Muscle of leg (tissue), 11 donors: Measurements from ENCODE around the gene RECK. TPM values are rescaled to one million over a fixed set of nuclear protein-coding genes. Genes with fewer than 3 reads are reported as not detected.

Experiments used
- DNase-seq: peaks from one replicate; pipeline ENCODE4 v3.0.0; 2013
- H3K27ac ChIP-seq: one replicate; pipeline ENCODE4 v1.5.1; 2013; ENCODE audit warnings: mild to moderate bottlenecking, low read length, control low read depth
- H3K27me3 ChIP-seq: one replicate; pipeline ENCODE4 v1.6.1; 2013; ENCODE audit warnings: low read length; ENCODE audit not compliant: control insufficient read depth, insufficient read depth
- H3K36me3 ChIP-seq: one replicate; pipeline ENCODE4 v1.6.1; 2013; ENCODE audit warnings: low read length; ENCODE audit not compliant: control insufficient read depth, insufficient read depth
- H3K4me1 ChIP-seq: one replicate; pipeline ENCODE4 v1.6.1; 2013; ENCODE audit warnings: low read length; ENCODE audit not compliant: control insufficient read depth, insufficient read depth
- H3K4me3 ChIP-seq: one replicate; pipeline ENCODE4 v1.5.1; 2013; ENCODE audit warnings: low read length, control low read depth
- H3K9me3 ChIP-seq: replicated peaks from 2 replicates; pipeline ENCODE4 v1.6.1; 2013; ENCODE audit warnings: low read depth, low read length; ENCODE audit not compliant: control insufficient read depth
- WGBS: methylation state at CpG from one replicate; pipeline ENCODE4 v1.1.5; 2013; ENCODE audit warnings: missing lambda C conversion rate; ENCODE audit not compliant: insufficient coverage; 5-methylcytosine and 5-hydroxymethylcytosine counted together
- polyA plus RNA-seq, 8 donors: library from polyadenylated mRNA; unstranded; fragments of 120-200 nt; gene quantifications; one replicate each; pipeline versions ENCODE4 v1.2.1 to v1.2.3, GENCODE V29; 2013; ENCODE audit warnings: inconsistent platforms in 1 of 8, low replicate concordance in 1 of 8; ENCODE audit not compliant: insufficient read length in 8 of 8, insufficient read depth in 1 of 8
- total RNA-seq: library from RNA; stranded (reverse); fragments of 120-200 nt; gene quantifications from one replicate; pipeline ENCODE4 v1.2.4, GENCODE V29; 2013

The RECK gene
- total and polyA plus RNA-seq, 9 donors, result 15.3 to 45.7 (median 26.6) TPM

GRCh38 chr9:36053971-36054370 is 17.3 kb downstream of the RECK start:
- Histone ChIP-seq H3K27me3 (no peaks in the 10 kb centered on the region), H3K4me3 (no peak overlapping the region), H3K4me1 (no peaks in the 10 kb centered on the region), H3K9me3 (no peaks in the 10 kb centered on the region), H3K27ac (no peak overlapping the region), H3K36me3 (no peaks in the 10 kb centered on the region)
- WGBS, result 40% methylated on average over 1 of the region's 3 CpGs
- DNase-seq, result no peak

GRCh38 chr9:36056896-36057295 is 20.2 kb downstream of the RECK start:
- no CpG with 5 or more reads among the region's 3 CpGs for WGBS

GRCh38 chr9:36063804-36064447 is 27.2 kb downstream of the RECK start:
- 91% methylated on average over 1 of the region's 2 CpGs for WGBS
- H3K4me1 ChIP-seq, result no peaks in the 10 kb centered on the region
- H3K4me3 ChIP-seq, result no peak overlapping the region
- no peaks in the 10 kb centered on the region for H3K9me3 ChIP-seq
- H3K27ac ChIP-seq, result no peak overlapping the region
- DNase-seq, result no peak
- peaks cover 12% of the 10 kb centered on the region for H3K36me3 ChIP-seq
- no peaks in the 10 kb centered on the region for H3K27me3 ChIP-seq

More at GRCh38 chr9:36056896-36057295, 20.2 kb downstream of the RECK start:
- no peaks in the 10 kb centered on the region for H3K4me1 ChIP-seq
- H3K4me3 ChIP-seq, result no peak overlapping the region
- no peak overlapping the region for H3K27ac ChIP-seq
- DNase-seq, result no peak
- H3K36me3 ChIP-seq, result peaks cover 3% of the 10 kb centered on the region
- H3K27me3 ChIP-seq, result no peaks in the 10 kb centered on the region
- no peaks in the 10 kb centered on the region for H3K9me3 ChIP-seq

- Histone ChIP-seq H3K27ac (no peak overlapping the region), H3K27me3 (no peaks in the 10 kb centered on the region), H3K36me3 (peaks cover 11% of the 10 kb centered on the region), H3K4me3 (no peak overlapping the region), H3K4me1 (no peaks in the 10 kb centered on the region), H3K9me3 (no peaks in the 10 kb centered on the region)
- no peak for DNase-seq
- no CpG with 5 or more reads among the region's 1 CpG for WGBS
Measured at GRCh38 chr9:36064448-36065037, 27.8 kb downstream of the RECK start.

GRCh38 chr9:36074055-36074454 is 37.3 kb downstream of the RECK start:
- Histone ChIP-seq H3K27me3 (no peaks in the 10 kb centered on the region), H3K36me3 (no peaks in the 10 kb centered on the region), H3K27ac (no peak overlapping the region), H3K9me3 (no peaks in the 10 kb centered on the region), H3K4me1 (peaks cover 6% of the 10 kb centered on the region), H3K4me3 (no peak overlapping the region)
- WGBS, result 63% methylated on average over 1 of the region's 1 CpG
- no peak for DNase-seq

GRCh38 chr9:36074870-36075532 is 38.3 kb downstream of the RECK start:
- Histone ChIP-seq H3K27me3 (no peaks in the 10 kb centered on the region), H3K4me1 (peaks cover 6% of the 10 kb centered on the region), H3K36me3 (no peaks in the 10 kb centered on the region), H3K4me3 (no peak overlapping the region), H3K27ac (peak overlapping the region; percentile 11), H3K9me3 (no peaks in the 10 kb centered on the region)
- WGBS, result no CpG with 5 or more reads among the region's 2 CpGs
- peak; percentile 91 for DNase-seq

GRCh38 chr9:36078051-36078450 is 41.3 kb downstream of the RECK start:
- H3K4me1 ChIP-seq, result peaks cover 6% of the 10 kb centered on the region
- no peak for DNase-seq
- no peak overlapping the region for H3K4me3 ChIP-seq
- H3K27ac ChIP-seq, result no peak overlapping the region
- H3K27me3 ChIP-seq, result no peaks in the 10 kb centered on the region
- H3K9me3 ChIP-seq, result no peaks in the 10 kb centered on the region
- no CpG with 5 or more reads among the region's 1 CpG for WGBS
- peaks cover 3% of the 10 kb centered on the region for H3K36me3 ChIP-seq

- H3K36me3 ChIP-seq, result peaks cover 3% of the 10 kb centered on the region
- no peaks in the 10 kb centered on the region for H3K4me1 ChIP-seq
- 100% methylated on average over 1 of the region's 3 CpGs for WGBS
- DNase-seq, result no peak
- no peaks in the 10 kb centered on the region for H3K9me3 ChIP-seq
- no peaks in the 10 kb centered on the region for H3K27me3 ChIP-seq
- H3K27ac ChIP-seq, result no peak overlapping the region
- no peak overlapping the region for H3K4me3 ChIP-seq
Measured at GRCh38 chr9:36080519-36080918, 43.8 kb downstream of the RECK start.

- no peaks in the 10 kb centered on the region for H3K4me1 ChIP-seq
- H3K4me3 ChIP-seq, result no peak overlapping the region
- no peaks in the 10 kb centered on the region for H3K9me3 ChIP-seq
- no peak overlapping the region for H3K27ac ChIP-seq
- no peaks in the 10 kb centered on the region for H3K27me3 ChIP-seq
- WGBS, result no CpG with 5 or more reads among the region's 5 CpGs
- peaks cover 9% of the 10 kb centered on the region for H3K36me3 ChIP-seq
- DNase-seq, result no peak
Measured at GRCh38 chr9:36082931-36083330, 46.2 kb downstream of the RECK start.

GRCh38 chr9:36086442-36086841 is 49.7 kb downstream of the RECK start:
- H3K27me3 ChIP-seq, result no peaks in the 10 kb centered on the region
- no peak overlapping the region for H3K27ac ChIP-seq
- H3K9me3 ChIP-seq, result no peaks in the 10 kb centered on the region
- 93% methylated on average over 4 of the region's 7 CpGs for WGBS
- no peaks in the 10 kb centered on the region for H3K4me1 ChIP-seq
- no peak for DNase-seq
- peaks cover 6% of the 10 kb centered on the region for H3K36me3 ChIP-seq
- no peak overlapping the region for H3K4me3 ChIP-seq
